K562 (cell line): ENCODE measurements around the gene SRL. TPM values are rescaled to one million over a fixed set of nuclear protein-coding genes. Genes with fewer than 3 reads are reported as not detected.

ENCODE experiments used
- CBFB ChIP-seq: sonication (generic); formaldehyde crosslinking; IDR thresholded peaks from 2 replicates; pipeline ENCODE4 v1.4.0; 2020; ENCODE audit warnings: mild to moderate bottlenecking, missing genetic modification reagents
- CBX3 ChIP-seq, 2 experiments: IDR thresholded peaks; 1 replicate in 1 of 2; 2 replicates in 1 of 2; pipeline ENCODE4 v1.6.1; 2012; ENCODE audit warnings: inconsistent platforms in 2 of 2, low read length in 2 of 2, borderline replicate concordance in 1 of 2, control low read depth in 1 of 2
- HDGF ChIP-seq: fragments of 450-650 bp; IDR thresholded peaks from 2 replicates; pipeline ENCODE4 v1.6.1; 2016
- REST ChIP-seq, 2 experiments: fragments of 450-650 bp; formaldehyde crosslinking in 1 of 2; IDR thresholded peaks; 2 replicates each; pipeline versions ENCODE4 v1.4.0 to v1.6.1; 2014 to 2020; ENCODE audit warnings: mild to moderate bottlenecking in 2 of 2, borderline replicate concordance in 1 of 2, low read depth in 1 of 2
- SLC30A9 ChIP-seq: fragments of 250-450 bp; sonication (Bioruptor Pico); IDR thresholded peaks from 2 replicates; pipeline ENCODE4 v1.8.0; 2022; ENCODE audit warnings: mild to moderate bottlenecking, moderate library complexity
- SNIP1 ChIP-seq: fragments of 450-650 bp; IDR thresholded peaks from 2 replicates; pipeline ENCODE4 v1.7.1; 2017; ENCODE audit warnings: low read depth, mild to moderate bottlenecking
- STAG1 ChIP-seq: sonication (generic); formaldehyde crosslinking; IDR thresholded peaks from 2 replicates; pipeline ENCODE4 v1.5.0; 2020; ENCODE audit warnings: missing genetic modification reagents, borderline replicate concordance
- TRIM25 ChIP-seq: fragments of 450-650 bp; IDR thresholded peaks from 2 replicates; pipeline ENCODE4 v1.7.0; 2016; ENCODE audit warnings: borderline replicate concordance
- YY1 ChIP-seq, 3 experiments: IDR thresholded peaks; 2 replicates each; pipeline ENCODE4 v1.6.1; 2011; ENCODE audit warnings: low read length in 2 of 3, mild to moderate bottlenecking in 2 of 3, moderate library complexity in 2 of 3, borderline replicate concordance in 1 of 3, control low read depth in 1 of 3, low read depth in 1 of 3; ENCODE audit not compliant: insufficient read depth in 3 of 3, insufficient replicate concordance in 2 of 3, control insufficient read depth in 1 of 3, insufficient read length in 1 of 3; ENCODE audit errors: extremely low read depth in 1 of 3
- ZNF263 ChIP-seq: sonication (generic); formaldehyde crosslinking; IDR thresholded peaks from 2 replicates; pipeline ENCODE4 v1.8.0; 2022; ENCODE audit warnings: mild to moderate bottlenecking, missing genetic modification reagents, borderline replicate concordance
- ZNF511 ChIP-seq: sonication (generic); formaldehyde crosslinking; IDR thresholded peaks from 2 replicates; pipeline ENCODE4 v1.8.0; 2022; ENCODE audit warnings: mild to moderate bottlenecking, missing genetic modification reagents
- ZNF740 ChIP-seq, 3 experiments: fragments of 200-800 bp in 1 of 3; sonication (Bioruptor generic) in 1 of 3; sonication (generic) in 1 of 3; formaldehyde crosslinking in 1 of 3; IDR thresholded peaks; 2 replicates each; pipeline versions ENCODE4 v1.6.1 to v1.8.0; 2016 to 2022; ENCODE audit warnings: mild to moderate bottlenecking in 2 of 3, missing compliant biosample characterization in 2 of 3, missing genetic modification characterization in 2 of 3, missing genetic modification reagents in 1 of 3
- polyA plus RNA-seq, 8 experiments: library from polyadenylated mRNA; depleted of rRNA in 4 of 8; stranded (reverse) in 5 of 8; unstranded in 3 of 8; fragments of >200 nt; fragmentation: Nextera tagmentation in 2 of 8; fragmentation: Illumina TruSeq in 1 of 8; extraction: Ambion mirVana in 2 of 8; extraction: Trizol in 1 of 8; gene quantifications; 2 replicates each; pipeline versions ENCODE4 v1.2.1 to v1.2.3, GENCODE V29; 2011 to 2014; ENCODE audit warnings: inconsistent platforms in 1 of 8, missing spikeins in 1 of 8
- total RNA-seq, 7 experiments: library from RNA; depleted of rRNA in 6 of 7; stranded (reverse); fragments of >200 nt in 6 of 7; fragmentation: Illumina TruSeq in 2 of 7; extraction: Trizol in 2 of 7; gene quantifications; 2 replicates each; pipeline versions ENCODE4 v1.2.1 to v1.2.3, GENCODE V29; 2011 to 2021; ENCODE audit warnings: low replicate concordance in 1 of 7
- TF ChIP-seq, protein P1 (sequence below): sonication (generic); formaldehyde crosslinking; IDR thresholded peaks from 2 replicates; pipeline ENCODE4 v1.9.0; 2022; ENCODE audit warnings: mild to moderate bottlenecking, missing genetic modification reagents

SRL gene
- total and polyA plus RNA-seq, 9 of the 15 experiments (the other 6 are each of a cell fraction or from before 2014, with no cell fraction given) = 0.01 TPM; not detected in 8

- peak in 1 of 2 experiments; percentile 17; a peak in 1 of 3 replicates for TF ChIP-seq CBX3 (IDR thresholded peaks at IDR 0.05; ENCODE audit: borderline replicate concordance in 1 of 2, low read length in 2 of 2)
- peak; percentile 53; the same call in 1 of the 2 replicates for TF ChIP-seq ZNF511
- TF ChIP-seq SLC30A9 (CRISPR knock-in tag) = no peak
- TF ChIP-seq, protein P1, sequence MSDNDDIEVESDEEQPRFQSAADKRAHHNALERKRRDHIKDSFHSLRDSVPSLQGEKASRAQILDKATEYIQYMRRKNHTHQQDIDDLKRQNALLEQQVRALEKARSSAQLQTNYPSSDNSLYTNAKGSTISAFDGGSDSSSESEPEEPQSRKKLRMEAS = peak; percentile 38; the same call in 1 of the 2 replicates
- TF ChIP-seq ZNF263 (CRISPR knock-in tag) = peak; percentile 72
- no peak for TF ChIP-seq TRIM25
- TF ChIP-seq CBFB = no peak
- TF ChIP-seq STAG1 (CRISPR knock-in tag) = no peak
- TF ChIP-seq ZNF740 (CRISPR knock-in tag; IDR thresholded peaks at IDR 0.05) = peak; percentile 23; the same call in 1 of the 2 replicates
- TF ChIP-seq ZNF740 (tag; IDR thresholded peaks at IDR 0.05) = no peak
- TF ChIP-seq YY1 (IDR thresholded peaks at IDR 0.05; ENCODE audit: borderline replicate concordance in 1 of 3, control insufficient read depth in 1 of 3, extremely low read depth in 1 of 3, insufficient read depth in 3 of 3, insufficient read length in 1 of 3, insufficient replicate concordance in 2 of 3, low read depth in 1 of 3, low read length in 2 of 3) = peak in 2 of 3 experiments; percentile 10 to 28
- TF ChIP-seq REST (IDR thresholded peaks at IDR 0.05; ENCODE audit: borderline replicate concordance) = peak; percentile 62; the same call in 1 of the 2 replicates
- no peak for TF ChIP-seq REST (CRISPR knock-in tag; IDR thresholded peaks at IDR 0.05; ENCODE audit: low read depth)
- no peak for TF ChIP-seq HDGF
- no peak for TF ChIP-seq SNIP1
Measured at GRCh38 chr16:4261557-4262172, 19.8 kb upstream of the SRL start (continued).
